Measurements from ENCODE around the gene EYA4. TPM values are rescaled to one million over a fixed set of nuclear protein-coding genes. Genes with fewer than 3 reads are reported as not detected.

EYA4 gene
- total RNA-seq, 1 experiment from 2014 or later, result not detected

GRCh38 chr6:133504761-133505160 is 263.6 kb downstream of the EYA4 start:
- H3K9me3 ChIP-seq, result no peaks in the 10 kb centered on the region
- Mint-ChIP-seq H3K36me3 (ENCODE audit: insufficient read depth, unreplicated experiment) (no peaks in the 10 kb centered on the region), H3K4me3 (ENCODE audit: unreplicated experiment) (no peak overlapping the region), H3K4me1 (ENCODE audit: low read depth, unreplicated experiment) (no peaks in the 10 kb centered on the region), H3K27ac (ENCODE audit: unreplicated experiment) (no peak overlapping the region), H3K27me3 (ENCODE audit: insufficient read depth, unreplicated experiment) (peaks cover 8% of the 10 kb centered on the region), H3K9me3 (ENCODE audit: unreplicated experiment) (peaks cover 14% of the 10 kb centered on the region)
- CTCF ChIA-PET, result no interaction called here
- 0 out of 2 replicates have a peak, but pooled peaks cover 6% of the 10 kb centered on the region for H3K4me1 ChIP-seq
- POLR2A ChIA-PET, result no interaction called here
- DNase-seq, result no peak
- TF ChIP-seq CTCF (IDR thresholded peaks at IDR 0.05; ENCODE audit: insufficient read depth in 1 of 2, low read depth in 1 of 2, low read length in 1 of 2, severe bottlenecking in 1 of 2, unreplicated experiment in 1 of 2), result no peak
- BruUV-seq (replicated peaks), result no TSS peak
- H3K36me3 ChIP-seq (ENCODE audit: control insufficient read depth, insufficient read depth, low read length), result no peaks in the 10 kb centered on the region
- intact Hi-C loops (cut with micrococcal nuclease; ENCODE audit: unreplicated experiment), result no loop called here
- no peak overlapping the region for H3K4me3 ChIP-seq (ENCODE audit: low read depth, low read length)
- H3K27me3 ChIP-seq (replicated peaks; ENCODE audit: control insufficient read depth, insufficient read depth, low read length), result no peaks in the 10 kb centered on the region

- no TSS peak for BruUV-seq (replicated peaks)
Observed at GRCh38 chr6:133505681-133506080, 264.5 kb downstream of the EYA4 start.

GRCh38 chr6:133512410-133513016 is 271.4 kb downstream of the EYA4 start:
- H3K9me3 ChIP-seq, result no peaks in the 10 kb centered on the region
- H3K4me1 ChIP-seq, result no peaks in the 10 kb centered on the region
- TF ChIP-seq CTCF (IDR thresholded peaks at IDR 0.05; ENCODE audit: insufficient read depth in 1 of 2, low read depth in 1 of 2, low read length in 1 of 2, severe bottlenecking in 1 of 2, unreplicated experiment in 1 of 2), result peak; percentile 57 to 63
- H3K4me3 Mint-ChIP-seq (ENCODE audit: unreplicated experiment), result no peak overlapping the region
- intact Hi-C loops (cut with micrococcal nuclease; ENCODE audit: unreplicated experiment), result loop anchor here (1.0 to 10.0 kb wide), 7 partner anchors 40 to 690 kb away; no protein-coding TSS in a partner anchor
- H3K9me3 Mint-ChIP-seq (ENCODE audit: unreplicated experiment), result no peaks in the 10 kb centered on the region
- DNase-seq, result peak in 1 of 2 experiments; percentile 50
- no peaks in the 10 kb centered on the region for H3K36me3 ChIP-seq (ENCODE audit: control insufficient read depth, insufficient read depth, low read length)
- no peak overlapping the region for H3K27ac Mint-ChIP-seq (ENCODE audit: unreplicated experiment)
- H3K4me1 Mint-ChIP-seq (ENCODE audit: low read depth, unreplicated experiment), result no peaks in the 10 kb centered on the region
- H3K27me3 Mint-ChIP-seq (ENCODE audit: insufficient read depth, unreplicated experiment), result peaks cover 2% of the 10 kb centered on the region
- H3K36me3 Mint-ChIP-seq (ENCODE audit: insufficient read depth, unreplicated experiment), result no peaks in the 10 kb centered on the region
- BruUV-seq (replicated peaks), result no TSS peak
- ChIA-PET POLR2A (no interaction called here), CTCF (no interaction called here)
- H3K27me3 ChIP-seq (replicated peaks; ENCODE audit: control insufficient read depth, insufficient read depth, low read length), result no peaks in the 10 kb centered on the region
- H3K4me3 ChIP-seq (ENCODE audit: low read depth, low read length), result no peak overlapping the region

More at GRCh38 chr6:133505681-133506080, 264.5 kb downstream of the EYA4 start:
- H3K9me3 Mint-ChIP-seq (ENCODE audit: unreplicated experiment), result peaks cover 14% of the 10 kb centered on the region
- peaks cover 5% of the 10 kb centered on the region for H3K27me3 Mint-ChIP-seq (ENCODE audit: insufficient read depth, unreplicated experiment)
- Histone ChIP-seq H3K9me3 (no peaks in the 10 kb centered on the region), H3K4me1 (0 out of 2 replicates have a peak, but pooled peaks cover 6% of the 10 kb centered on the region), H3K36me3 (ENCODE audit: control insufficient read depth, insufficient read depth, low read length) (no peaks in the 10 kb centered on the region), H3K4me3 (ENCODE audit: low read depth, low read length) (no peak overlapping the region), H3K27me3 (replicated peaks; ENCODE audit: control insufficient read depth, insufficient read depth, low read length) (no peaks in the 10 kb centered on the region)
- no peak for TF ChIP-seq CTCF (IDR thresholded peaks at IDR 0.05; ENCODE audit: insufficient read depth in 1 of 2, low read depth in 1 of 2, low read length in 1 of 2, severe bottlenecking in 1 of 2, unreplicated experiment in 1 of 2)
- intact Hi-C loops (cut with micrococcal nuclease; ENCODE audit: unreplicated experiment), result no loop called here
- H3K36me3 Mint-ChIP-seq (ENCODE audit: insufficient read depth, unreplicated experiment), result no peaks in the 10 kb centered on the region
- ChIA-PET POLR2A (no interaction called here), CTCF (no interaction called here)
- DNase-seq, result no peak
- H3K27ac Mint-ChIP-seq (ENCODE audit: unreplicated experiment), result no peak overlapping the region
- H3K4me1 Mint-ChIP-seq (ENCODE audit: low read depth, unreplicated experiment), result no peaks in the 10 kb centered on the region
- no peak overlapping the region for H3K4me3 Mint-ChIP-seq (ENCODE audit: unreplicated experiment)
